Measurements from ENCODE around the gene CCDC27. TPM values are rescaled to one million over a fixed set of nuclear protein-coding genes. Genes with fewer than 3 reads are reported as not detected.

CCDC27 gene
- total and polyA plus RNA-seq, 2 of the 13 experiments (the other 11 are each of a cell fraction or from before 2014, with no cell fraction given): not detected

DNA sequence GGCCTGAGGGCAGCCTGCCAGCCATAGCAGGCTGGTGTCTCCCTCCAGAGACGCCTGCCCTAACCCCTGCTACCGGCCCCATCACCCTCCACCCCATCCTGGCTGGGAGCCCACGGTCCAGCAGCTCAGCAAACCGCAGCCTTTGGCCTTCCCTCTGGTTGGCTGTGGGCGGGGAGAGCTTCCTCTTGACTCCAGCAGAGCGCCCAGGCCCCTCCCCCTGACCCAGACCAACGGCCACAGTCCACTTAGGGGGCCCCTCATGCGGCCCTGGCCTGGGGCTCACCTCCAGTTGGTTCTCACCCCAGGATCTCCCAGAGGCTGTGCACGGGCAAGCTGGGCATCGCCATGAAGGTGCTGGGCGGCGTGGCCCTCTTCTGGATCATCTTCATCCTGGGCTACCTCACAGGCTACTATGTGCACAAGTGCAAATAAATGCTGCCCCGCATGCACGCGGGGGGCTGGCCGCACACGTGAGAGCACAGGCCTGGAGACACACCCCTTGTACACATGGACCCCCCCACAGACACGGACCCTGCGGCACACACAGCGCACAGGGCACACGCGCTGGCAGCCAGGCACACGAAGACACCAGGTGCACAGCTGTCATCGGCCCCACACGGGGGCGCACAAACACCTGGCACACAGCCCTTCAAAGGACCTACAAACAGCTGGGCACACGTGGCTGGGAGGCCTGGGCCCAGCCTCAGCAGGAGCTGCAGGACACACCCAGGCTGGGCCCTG, 23.4 kb downstream of the CCDC27 start (continued):
- peak; percentile 70; the same call in 1 of the 2 replicates for TF ChIP-seq ZNF782 (CRISPR knock-in tag; IDR thresholded peaks at IDR 0.05; ENCODE audit: borderline replicate concordance)
- TF ChIP-seq ZNF3 (CRISPR knock-in tag; IDR thresholded peaks at IDR 0.05): 0 out of 2 replicates have a peak, but pooled peaks have one; percentile 60
- peak; percentile 79 for TF ChIP-seq TBX2 (CRISPR knock-in tag; IDR thresholded peaks at IDR 0.05; ENCODE audit: borderline replicate concordance)
- peak; percentile 59; the same call in 1 of the 2 replicates for TF ChIP-seq KDM5A (IDR thresholded peaks at IDR 0.05; ENCODE audit: borderline replicate concordance, low read length)
- TF ChIP-seq, protein P1, sequence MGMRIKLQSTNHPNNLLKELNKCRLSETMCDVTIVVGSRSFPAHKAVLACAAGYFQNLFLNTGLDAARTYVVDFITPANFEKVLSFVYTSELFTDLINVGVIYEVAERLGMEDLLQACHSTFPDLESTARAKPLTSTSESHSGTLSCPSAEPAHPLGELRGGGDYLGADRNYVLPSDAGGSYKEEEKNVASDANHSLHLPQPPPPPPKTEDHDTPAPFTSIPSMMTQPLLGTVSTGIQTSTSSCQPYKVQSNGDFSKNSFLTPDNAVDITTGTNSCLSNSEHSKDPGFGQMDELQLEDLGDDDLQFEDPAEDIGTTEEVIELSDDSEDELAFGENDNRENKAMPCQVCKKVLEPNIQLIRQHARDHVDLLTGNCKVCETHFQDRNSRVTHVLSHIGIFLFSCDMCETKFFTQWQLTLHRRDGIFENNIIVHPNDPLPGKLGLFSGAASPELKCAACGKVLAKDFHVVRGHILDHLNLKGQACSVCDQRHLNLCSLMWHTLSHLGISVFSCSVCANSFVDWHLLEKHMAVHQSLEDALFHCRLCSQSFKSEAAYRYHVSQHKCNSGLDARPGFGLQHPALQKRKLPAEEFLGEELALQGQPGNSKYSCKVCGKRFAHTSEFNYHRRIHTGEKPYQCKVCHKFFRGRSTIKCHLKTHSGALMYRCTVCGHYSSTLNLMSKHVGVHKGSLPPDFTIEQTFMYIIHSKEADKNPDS (CRISPR knock-in tag; IDR thresholded peaks at IDR 0.05): 0 out of 2 replicates have a peak, but pooled peaks have one; percentile 37
- 0 out of 2 replicates have a peak, but pooled peaks have one; percentile 10 for TF ChIP-seq CEBPG (CRISPR knock-in tag; IDR thresholded peaks at IDR 0.05)
- TF ChIP-seq, protein P2, sequence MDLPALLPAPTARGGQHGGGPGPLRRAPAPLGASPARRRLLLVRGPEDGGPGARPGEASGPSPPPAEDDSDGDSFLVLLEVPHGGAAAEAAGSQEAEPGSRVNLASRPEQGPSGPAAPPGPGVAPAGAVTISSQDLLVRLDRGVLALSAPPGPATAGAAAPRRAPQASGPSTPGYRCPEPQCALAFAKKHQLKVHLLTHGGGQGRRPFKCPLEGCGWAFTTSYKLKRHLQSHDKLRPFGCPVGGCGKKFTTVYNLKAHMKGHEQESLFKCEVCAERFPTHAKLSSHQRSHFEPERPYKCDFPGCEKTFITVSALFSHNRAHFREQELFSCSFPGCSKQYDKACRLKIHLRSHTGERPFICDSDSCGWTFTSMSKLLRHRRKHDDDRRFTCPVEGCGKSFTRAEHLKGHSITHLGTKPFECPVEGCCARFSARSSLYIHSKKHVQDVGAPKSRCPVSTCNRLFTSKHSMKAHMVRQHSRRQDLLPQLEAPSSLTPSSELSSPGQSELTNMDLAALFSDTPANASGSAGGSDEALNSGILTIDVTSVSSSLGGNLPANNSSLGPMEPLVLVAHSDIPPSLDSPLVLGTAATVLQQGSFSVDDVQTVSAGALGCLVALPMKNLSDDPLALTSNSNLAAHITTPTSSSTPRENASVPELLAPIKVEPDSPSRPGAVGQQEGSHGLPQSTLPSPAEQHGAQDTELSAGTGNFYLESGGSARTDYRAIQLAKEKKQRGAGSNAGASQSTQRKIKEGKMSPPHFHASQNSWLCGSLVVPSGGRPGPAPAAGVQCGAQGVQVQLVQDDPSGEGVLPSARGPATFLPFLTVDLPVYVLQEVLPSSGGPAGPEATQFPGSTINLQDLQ (CRISPR knock-in tag; IDR thresholded peaks at IDR 0.05): no peak
- no peak for TF ChIP-seq RELA (CRISPR knock-in tag; IDR thresholded peaks at IDR 0.05)
- no peak; the same call in 1 of the 2 replicates for TF ChIP-seq ZNF567 (CRISPR knock-in tag; IDR thresholded peaks at IDR 0.05; ENCODE audit: borderline replicate concordance)
- no peak for TF ChIP-seq ESRRA (CRISPR knock-in tag; IDR thresholded peaks at IDR 0.05; ENCODE audit: low read depth)
- TF ChIP-seq TRIM24 (CRISPR knock-in tag; IDR thresholded peaks at IDR 0.05): 0 out of 2 replicates have a peak, but pooled peaks have one; percentile 7
- TF ChIP-seq ZNF569 (CRISPR knock-in tag; IDR thresholded peaks at IDR 0.05; ENCODE audit: borderline replicate concordance): no peak
- TF ChIP-seq MAZ (IDR thresholded peaks at IDR 0.05; ENCODE audit: borderline replicate concordance, low read depth, low read length): peak; percentile 32; the same call in 1 of the 2 replicates
- TF ChIP-seq MAZ (CRISPR knock-in tag; IDR thresholded peaks at IDR 0.05; ENCODE audit: low read depth): peak; percentile 71
- peak; percentile 56; the same call in 1 of the 2 replicates for TF ChIP-seq SMAD3 (CRISPR knock-in tag; IDR thresholded peaks at IDR 0.05)
- no peak; the same call in none of the 2 replicates for TF ChIP-seq MEIS2 (CRISPR knock-in tag; IDR thresholded peaks at IDR 0.05)
- peak; percentile 90 for TF ChIP-seq ZNF616 (CRISPR knock-in tag; IDR thresholded peaks at IDR 0.05; ENCODE audit: low read depth)
- TF ChIP-seq KDM1A (CRISPR knock-in tag; IDR thresholded peaks at IDR 0.05): no peak
- no peak; the same call in 1 of the 2 replicates for TF ChIP-seq ZFP90 (CRISPR knock-in tag; IDR thresholded peaks at IDR 0.05; ENCODE audit: borderline replicate concordance)
- TF ChIP-seq ZFX (CRISPR knock-in tag; IDR thresholded peaks at IDR 0.05; ENCODE audit: low read depth): peak; percentile 95
- TF ChIP-seq TEF (CRISPR knock-in tag; IDR thresholded peaks at IDR 0.05): peak; percentile 48; the same call in 1 of the 2 replicates
- TF ChIP-seq ZNF558 (CRISPR knock-in tag; IDR thresholded peaks at IDR 0.05; ENCODE audit: borderline replicate concordance): peak; percentile 35; the same call in 1 of the 2 replicates
